CD4-positive, alpha-beta T cell treated with Interleukin-17A for 1 hour (primary cell): Measurements from ENCODE around the gene NGB.

Experiments used
- DNase-seq: peaks from one replicate; pipeline ENCODE4 v3.0.0-alpha.2; 2020

The NGB gene

DNA sequence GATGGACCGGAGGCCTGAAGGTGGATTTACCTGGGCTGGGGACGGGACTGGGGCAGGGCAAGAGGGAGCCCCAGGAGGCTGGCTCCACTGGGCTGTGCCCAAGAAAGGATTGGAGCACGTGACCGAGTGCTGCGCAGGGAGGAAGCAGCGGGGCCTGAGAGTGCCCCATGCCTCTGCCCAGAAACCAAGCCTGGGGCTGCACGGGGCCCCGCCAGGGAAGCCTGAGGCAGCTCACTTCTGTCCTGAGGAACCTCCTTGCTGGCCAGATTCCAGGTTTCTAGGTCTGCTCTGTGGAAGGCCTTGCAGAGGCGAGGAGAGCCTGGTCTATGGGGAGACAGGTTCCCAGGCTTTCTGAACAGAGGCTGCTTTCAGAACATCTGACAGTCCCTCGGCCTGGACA lies 10.4 kb downstream of the NGB start:
- no peak for DNase-seq

DNA sequence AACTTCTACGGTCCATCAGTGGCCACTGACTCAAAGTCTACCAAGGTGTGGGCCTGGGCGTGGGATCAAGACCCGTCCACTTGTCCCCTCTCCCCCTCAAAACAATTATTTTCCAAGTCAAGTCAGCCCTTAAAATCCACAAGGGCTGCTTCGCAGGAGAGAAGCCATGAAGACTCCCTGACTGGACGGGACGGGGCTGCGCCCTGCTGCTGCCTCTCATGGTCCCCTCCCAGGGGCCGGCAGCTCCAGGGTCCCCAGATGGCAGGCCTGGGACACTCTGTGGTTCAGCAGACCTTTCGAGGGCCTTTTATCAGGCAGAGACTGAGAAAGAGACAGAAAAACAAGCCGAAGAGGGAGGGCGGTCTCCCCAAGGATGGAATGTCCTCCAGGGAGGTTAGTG lies 10.8 kb downstream of the NGB start:
- no peak for DNase-seq

DNA sequence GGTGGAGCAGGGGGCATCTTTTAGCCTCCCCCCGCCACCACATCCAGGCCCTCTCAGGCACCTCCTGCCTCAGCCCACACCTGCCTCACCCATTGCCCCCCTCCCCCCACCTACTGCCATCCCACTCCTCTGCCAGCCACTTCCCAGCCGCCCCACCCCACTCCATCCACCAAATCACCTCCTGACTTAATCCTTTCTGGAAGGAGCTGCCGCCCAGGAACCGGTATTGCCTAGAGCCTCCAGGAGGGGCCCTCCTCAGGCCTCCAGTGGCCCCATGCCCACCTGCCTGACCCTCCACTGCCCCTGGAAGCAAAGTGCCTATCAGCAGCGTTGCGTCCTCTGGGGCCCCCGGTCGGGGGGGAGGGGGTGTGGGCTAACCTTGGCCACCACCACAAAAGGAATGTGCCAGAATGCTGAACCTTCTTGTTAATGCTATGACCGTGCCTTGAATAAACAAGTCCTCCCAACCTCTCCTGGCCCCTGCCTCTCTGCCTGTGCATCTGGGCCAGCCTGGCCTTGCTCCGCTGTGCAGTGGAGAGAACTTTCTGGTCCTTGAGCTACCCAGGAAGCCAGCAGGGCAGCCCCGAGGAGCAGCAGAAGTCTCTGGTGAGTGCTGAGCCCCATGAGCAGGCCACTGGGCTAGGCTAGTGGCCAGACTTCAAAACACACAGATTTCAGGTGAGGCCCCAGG lies 11.8 kb downstream of the NGB start:
- DNase-seq: no peak

DNA sequence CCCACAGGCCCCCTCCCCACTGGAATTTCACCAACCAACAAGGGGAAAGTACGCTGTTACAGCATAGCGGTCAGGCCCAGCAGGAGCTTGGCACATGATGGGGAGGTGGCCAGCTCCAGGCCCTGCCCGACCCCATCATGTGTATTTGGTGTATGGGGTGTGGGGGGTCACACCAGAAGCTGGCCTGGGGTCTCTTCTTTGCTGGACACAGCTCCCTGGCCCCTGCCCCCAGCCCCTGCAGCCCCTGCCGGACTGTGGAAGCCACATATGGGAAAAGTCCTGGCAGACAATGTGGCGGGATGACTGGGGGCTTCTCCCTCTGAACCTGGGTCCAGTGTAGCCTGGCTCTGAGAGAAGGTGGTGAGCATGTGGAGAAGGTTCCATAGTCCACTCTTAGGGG lies 12.4 kb downstream of the NGB start:
- DNase-seq: no peak

DNA sequence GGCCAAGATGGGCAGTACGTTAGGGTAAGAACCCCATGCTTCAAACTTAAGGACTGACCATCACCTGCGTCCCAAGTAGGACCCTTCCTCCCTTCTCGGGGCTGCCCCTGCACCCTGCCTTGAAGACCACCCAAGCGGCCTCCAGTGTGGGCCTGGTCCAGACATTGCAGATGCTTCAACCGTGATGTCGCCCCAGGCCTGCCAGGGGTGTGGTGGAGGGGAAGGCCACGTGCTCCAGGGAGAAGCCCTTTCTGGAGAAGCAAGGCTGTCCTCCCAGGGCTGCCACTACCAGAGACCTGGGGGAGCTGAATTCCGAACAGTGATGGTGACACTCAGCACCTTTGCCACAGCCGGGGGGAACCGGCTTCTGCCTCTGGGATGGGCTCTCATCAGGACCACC lies 13.3 kb downstream of the NGB start:
- DNase-seq: no peak

DNA sequence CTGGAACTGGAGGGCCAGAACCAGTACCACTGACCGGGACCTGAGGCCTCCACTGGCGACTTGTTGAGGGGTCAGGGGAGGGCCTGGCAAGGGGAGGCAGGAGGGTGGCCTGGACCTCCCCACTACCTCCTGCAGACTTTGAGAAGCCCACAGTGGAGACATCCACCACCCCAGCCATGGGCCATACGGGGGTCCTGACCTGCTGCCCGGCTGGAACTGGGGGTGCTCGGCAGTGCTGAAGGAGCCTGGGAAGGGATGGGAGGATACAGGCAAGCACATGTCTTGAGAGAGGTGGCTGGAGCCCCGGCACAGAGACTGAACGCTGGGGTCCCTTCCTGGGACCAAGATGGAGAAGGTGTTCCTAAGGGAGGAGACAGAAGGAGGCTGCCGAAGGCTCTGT lies 14.3 kb downstream of the NGB start:
- DNase-seq: no peak

DNA sequence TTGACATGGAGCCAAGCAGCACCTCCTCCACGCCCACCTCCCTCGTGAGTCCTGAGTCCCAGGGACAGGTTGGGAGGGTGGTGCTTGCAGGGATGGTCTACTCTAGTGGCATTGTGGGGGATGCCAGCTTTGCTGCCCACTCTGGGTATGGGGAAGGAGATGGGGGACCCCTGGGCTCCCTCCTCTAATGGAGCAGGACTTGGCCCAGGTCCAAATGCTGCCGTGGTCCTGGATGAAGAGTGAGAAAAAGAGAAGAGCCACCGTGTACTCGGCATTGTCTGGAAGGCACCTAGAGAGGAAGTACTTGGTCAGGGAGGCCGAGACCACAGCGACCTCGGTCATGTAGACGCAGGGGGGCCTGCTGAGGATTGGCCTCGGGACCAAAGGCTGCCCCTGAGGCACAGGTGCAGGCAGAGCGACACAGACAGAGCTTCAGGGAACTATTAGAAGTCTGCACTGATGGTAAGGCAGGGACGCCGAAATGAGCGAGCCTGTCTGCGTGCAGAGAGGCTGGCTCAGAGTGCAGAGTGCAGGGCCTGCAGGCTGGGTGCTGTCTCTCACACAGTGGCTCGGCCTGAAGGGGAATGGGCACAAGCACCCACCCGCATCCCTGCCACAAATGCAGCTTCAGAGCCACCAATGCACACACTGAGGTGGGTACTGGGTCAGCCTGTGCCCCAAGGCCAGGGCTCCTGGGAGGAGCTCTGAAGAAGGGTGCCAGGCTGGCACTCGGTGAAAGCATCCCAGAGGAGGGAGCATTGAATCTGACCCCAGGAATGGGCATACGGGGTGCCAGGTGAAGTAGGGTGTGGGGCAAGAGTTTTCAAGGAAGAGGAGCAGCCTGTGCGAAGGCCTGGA lies 17.4 kb downstream of the NGB start:
- no peak for DNase-seq

DNA sequence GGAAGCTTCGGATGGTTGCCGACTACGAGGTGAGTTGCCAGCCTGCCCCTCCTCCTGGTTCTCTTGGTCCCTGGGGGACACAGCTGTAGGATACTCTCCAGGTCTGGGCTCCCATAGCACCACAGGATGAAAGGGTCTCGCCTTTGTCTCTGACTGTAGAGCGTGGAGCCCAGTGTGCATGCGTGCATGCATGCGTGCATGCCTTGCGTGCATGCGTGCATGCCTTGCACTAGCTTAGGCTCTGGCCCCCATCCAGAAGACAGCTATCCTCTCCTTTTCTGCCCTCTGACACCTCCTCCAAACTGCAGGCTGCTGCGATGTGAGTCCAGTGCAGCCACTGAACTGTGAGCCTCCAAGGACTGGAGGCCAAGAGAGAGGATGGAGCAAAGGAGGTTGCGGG lies 19.1 kb downstream of the NGB start:
- no peak for DNase-seq

DNA sequence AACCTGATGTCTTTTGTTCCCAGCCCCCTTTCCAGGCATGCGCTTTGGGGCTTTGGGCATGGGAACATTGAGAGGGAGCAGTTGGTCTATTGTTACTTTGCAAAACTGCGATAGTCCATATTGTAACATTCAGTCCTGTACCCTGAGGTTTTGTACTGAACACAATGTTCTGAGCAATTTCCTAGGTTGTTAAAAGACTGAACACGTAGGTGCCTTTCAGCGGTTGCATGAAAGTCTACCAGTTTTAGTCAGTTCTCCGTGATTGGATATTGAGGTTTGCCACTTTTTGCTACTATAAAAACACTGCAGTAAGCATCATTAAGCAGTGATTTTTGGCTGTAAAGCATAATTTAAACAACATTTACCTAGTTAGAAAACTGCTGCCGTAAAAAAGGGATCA lies 20.1 kb downstream of the NGB start:
- no peak for DNase-seq

DNA sequence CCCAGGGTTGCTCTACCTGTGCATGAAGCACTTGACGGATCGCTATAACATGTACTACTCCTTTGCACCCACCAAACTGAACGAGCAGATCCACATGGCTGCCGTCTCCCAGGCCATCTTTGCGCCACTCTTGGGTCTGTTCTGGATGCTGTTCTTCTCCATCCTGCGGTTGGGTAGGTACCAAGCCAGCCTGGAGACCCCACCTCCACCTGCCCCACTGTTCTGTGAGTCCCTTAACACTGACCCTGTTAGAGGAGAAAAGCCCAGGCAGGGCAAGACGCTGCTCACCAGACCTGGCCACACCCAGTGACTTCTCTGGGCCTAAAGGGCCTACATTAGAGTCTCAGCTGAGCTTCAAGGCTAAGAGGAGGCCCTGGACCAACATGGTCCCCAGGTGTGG lies 21.7 kb downstream of the NGB start:
- no peak for DNase-seq

DNA sequence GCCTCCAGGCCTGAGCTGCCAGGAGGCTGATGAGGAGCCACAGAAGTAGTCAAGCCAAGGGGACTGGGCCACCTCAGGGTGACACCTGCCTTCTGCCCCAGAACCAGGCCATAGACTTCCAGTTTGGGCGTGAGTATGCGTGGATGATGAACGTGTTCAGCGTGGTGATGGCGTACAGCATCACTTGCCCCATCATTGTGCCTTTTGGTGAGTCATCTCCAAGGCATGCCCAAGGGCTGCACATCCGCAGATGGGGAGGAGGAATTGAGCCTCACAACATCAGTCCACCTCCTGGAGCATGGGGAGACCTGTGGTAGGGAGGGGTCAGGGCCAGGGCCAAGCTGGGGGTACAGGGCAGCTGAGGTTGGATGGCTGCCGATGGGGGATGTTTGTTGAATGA lies 22.3 kb downstream of the NGB start:
- DNase-seq: no peak

DNA sequence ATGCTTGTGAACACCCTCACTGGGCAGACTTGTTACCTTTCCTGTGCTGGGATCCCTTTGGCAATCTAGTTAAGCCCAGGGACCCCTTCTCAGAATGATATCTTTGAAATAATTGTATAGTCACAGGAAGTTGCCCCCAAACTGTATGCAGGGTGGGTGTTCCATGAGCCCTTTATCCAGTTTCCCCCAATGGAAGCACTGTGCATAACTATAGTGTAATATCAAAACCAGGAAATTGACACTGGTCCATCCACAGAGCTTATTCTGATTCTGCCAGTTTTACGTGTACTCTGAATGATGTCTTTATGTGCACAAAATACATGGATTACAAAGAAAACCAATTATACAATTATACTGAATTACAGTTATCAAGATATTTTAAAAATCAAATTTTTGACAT lies 24.2 kb downstream of the NGB start:
- DNase-seq: no peak

DNA sequence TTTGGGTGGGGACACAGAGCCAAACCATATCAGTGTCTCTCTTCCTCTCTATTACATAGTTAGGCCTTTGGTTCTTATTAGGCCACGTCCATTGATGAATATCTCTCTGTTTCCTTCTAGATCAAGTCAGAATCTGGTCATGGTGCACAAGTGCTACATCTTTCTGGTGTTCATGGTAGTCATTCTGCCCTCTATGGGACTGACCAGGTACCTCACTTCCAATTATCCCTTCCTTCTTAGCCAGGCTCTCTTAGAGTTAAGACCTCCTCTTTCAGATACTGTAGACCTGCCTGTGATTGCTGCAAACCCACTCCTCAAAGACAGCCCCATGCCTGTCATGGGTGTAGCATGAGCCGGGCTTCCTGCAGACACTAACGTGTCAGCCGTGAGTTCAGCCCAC lies 25.2 kb downstream of the NGB start:
- DNase-seq: no peak

DNA sequence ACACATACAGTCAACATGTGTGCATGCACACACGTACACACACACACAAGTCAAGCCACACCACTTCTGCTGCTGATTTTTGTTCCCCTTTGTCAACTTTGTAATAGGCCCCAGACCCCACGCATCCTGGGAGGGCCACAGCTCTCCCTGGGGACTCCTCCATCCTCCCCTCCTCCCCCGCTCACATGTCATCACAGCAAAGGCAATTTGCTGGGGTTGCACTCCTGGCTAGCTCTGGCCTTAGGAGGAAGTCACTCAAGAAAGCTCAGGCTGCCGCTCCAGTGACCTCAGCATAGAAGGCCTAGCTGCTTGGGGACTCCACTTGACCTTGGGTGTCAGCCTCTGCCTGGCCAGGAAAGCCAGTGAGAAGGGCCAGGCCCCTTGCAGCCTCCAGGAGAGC lies 27.2 kb downstream of the NGB start:
- no peak for DNase-seq

DNA sequence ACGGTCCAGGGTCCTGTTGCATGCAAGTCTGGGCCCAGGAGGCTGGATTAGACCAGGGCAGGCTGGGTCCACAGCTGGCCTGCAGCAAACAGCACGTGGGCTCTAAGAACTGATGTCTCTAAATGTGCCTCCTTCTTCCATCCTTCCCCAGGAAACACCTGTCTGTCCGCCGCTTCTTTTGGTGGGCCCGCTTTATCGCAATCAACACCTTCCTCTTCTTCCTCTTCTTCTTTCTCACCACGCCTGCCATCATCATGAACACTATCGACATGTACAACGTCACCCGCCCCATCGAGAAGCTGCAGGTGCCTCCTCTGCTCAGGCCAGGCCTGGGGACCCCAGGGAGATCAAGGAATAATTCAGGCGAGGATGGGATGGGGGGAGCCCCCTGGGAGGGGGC lies 28.3 kb downstream of the NGB start:
- DNase-seq: no peak

DNA sequence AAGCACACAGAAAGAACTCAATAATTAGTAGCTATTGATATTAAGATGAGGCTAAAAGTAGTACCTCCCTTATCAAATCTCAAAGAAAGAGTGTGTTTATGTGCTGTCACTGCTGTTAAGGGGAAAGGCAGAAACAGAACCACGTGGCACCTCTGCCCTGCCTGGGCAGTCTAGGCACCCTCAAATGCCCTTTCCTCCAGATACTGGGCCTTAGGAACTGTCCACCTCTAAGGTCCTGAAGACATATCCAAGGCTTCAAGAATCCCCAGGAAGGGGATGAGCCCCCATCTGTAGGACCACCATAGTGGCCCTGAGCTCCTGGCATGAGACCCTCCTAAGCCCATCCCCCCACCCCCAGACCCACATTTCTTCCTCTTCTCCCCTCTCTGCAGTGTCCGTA lies 29.1 kb downstream of the NGB start:
- no peak for DNase-seq

DNA sequence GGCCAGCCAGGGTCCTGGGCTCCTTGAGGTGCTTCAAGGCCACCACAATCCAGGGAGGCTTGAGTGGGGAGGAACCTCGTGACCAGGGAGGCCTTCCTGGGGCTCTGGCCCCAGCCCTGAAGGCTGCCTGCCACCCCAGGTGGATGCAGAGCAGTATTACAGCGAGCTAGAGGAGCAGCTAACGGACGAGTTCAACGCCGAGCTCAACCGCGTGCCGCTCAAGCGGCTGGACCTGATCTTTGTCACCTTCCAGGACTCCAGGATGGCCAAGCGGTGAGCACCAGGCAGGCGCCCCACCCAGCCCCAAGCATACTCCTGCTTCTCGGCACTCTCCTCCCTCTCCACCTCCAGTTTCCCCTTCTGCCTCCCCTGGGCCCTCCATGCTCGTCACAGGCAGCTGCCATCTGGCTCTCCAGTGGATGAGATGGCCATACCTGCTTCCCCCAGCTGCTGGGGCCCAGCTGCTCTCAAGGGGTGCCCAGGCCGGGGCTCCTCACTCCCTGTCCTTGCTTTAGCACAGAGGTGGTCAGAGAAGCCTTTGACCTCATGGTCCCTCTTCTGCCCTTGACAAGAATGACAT lies 30.6 kb downstream of the NGB start:
- no peak for DNase-seq

DNA sequence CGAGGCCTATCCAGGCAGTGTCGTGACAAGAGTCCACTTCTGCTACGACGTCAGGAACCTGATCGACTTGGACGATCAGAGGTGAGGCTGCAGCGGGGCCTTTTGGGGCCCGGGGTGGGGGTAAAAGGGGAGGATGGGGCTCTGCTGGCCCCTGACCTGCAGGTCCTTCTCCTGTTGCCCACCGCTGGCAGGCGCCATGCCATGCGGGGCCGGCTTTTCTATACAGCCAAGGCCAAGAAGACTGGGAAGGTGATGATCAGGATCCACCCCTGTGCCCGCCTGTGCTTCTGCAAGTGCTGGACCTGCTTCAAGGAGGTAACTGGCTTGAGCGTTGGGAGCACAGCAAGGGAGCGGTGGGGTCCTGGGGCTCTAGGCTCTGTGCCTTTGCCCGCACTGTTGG lies 31.6 kb downstream of the NGB start:
- DNase-seq: no peak

DNA sequence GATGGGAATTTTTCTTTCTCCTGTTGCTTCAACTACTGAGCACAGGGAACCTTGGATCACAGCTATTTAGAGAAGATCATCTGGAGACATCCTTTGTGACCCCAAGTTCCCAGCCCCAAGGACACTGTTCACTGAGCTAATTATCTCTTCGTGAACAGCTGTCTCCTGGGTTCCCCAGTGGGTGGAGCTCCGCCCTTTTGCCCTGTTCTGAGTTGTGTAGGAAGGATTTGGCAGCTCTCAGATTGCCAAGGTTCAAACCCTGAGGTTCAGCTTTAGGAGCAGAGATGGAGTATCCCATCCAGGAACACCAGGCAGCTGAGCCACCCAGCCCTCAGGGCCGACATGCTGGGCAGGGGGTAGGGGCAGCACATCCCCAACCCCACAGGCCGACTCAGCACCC lies 32.0 kb downstream of the NGB start:
- no peak for DNase-seq

DNA sequence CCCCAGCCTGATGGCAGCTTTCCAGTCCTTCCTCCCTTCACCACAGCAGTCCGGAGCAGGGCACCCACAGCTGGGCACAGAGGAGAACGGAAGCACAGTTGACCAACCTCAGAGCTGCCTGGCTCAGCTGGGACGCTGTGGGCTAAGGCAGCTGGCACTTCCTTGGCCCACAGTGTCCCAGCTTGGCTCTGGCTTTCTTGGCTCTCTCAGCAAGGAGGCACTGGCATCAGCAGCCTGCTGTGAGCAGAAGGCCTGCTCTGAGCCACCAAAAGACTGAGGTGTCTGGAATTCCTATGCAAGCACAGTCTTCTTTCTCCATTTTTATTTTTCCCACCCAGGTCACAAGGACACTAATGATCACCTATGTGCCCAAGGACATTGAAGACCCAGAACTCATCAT lies 32.6 kb downstream of the NGB start:
- DNase-seq: no peak

DNA sequence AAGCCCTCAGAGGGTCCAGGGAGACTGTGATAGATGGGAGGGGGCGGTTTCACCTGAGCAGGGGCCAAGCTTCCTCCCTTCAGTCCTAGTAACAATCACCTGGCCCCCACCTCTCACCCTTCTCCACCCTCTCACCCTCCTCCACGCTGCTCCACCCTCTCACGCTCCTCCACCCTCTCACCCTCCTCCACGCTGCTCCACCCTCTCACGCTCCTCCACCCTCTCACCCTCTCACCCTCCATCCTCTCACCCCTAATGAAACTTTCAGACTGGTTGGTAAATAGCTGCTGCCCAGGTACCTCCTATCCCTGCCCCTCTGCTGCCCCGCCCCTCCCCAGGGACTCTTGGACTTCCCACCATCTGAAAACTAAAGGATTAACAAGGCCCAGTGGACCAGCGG lies 34.2 kb downstream of the NGB start:
- DNase-seq: no peak

DNA sequence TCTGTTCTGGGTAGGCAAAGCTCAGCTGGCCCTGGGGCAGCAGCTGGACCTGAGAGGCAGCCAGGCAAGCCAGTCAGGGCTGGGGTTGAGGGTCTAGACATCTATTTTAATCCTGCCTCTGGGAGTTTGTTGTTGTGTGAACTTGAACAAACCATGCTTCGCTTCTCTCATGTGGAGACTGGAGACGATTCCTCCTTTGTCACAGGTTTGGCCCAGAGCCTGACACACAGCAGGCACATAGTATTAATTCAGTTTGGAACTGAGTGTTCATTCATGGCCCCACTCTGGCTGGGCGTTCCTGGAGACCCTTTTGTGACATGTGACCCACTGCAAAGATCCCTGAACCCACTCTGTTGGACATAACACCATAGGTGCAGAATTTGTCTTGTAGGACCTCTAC lies 39.3 kb downstream of the NGB start:
- DNase-seq: no peak

DNA sequence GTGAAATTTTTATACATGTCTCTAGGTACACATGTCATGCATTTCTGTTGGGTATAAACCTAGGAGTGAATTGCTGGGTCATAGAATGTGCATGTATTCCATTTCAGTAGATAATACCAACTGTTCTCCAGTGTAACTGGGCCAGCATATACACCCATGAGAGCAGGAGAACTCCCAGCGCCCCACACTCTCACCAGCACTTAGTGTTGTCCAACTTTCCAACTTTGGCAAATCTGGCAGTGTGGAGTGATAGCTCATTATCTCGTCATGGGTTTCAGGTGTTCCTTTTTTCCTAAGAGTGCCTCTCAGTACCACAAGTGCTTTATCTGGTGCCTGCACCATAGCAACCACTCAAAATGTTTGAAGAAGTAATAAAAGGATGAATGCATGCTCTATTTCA lies 40.1 kb downstream of the NGB start:
- DNase-seq: no peak

DNA sequence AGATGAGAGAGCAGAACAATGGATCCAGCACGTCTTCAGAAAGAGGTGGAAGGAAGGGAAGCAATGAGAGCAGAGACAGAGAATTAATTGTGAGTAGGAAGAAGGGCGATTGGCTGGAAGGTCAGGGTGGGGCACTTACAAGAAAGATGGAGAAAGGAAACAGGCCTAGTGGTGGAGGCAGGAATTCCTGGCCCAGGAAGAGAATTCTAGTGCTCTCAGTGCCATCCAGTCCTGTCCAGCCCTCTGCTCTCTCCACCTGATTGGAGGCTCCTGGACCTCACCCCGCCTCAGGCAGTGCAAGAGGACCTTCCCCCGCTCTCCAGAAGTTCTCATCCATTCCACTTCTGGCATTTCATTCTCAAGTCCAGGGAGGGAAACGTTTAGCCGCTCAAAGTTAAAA lies 43.0 kb downstream of the NGB start:
- DNase-seq: no peak
